K562 (cell line): ENCODE results near the gene FAF2.

Source experiments
- GABPA ChIP-seq: fragments of 200-800 bp; sonication (Bioruptor generic); conservative IDR thresholded peaks from 2 replicates; pipeline ENCODE4 v1.6.1; 2016; ENCODE audit warnings: low read depth, missing genetic modification characterization, missing compliant biosample characterization
- MAFK ChIP-seq: IDR thresholded peaks from 2 replicates; pipeline ENCODE4 v1.6.1; 2011; ENCODE audit warnings: low read length, improper control_type of control experiment
- SETDB1 ChIP-seq: IDR thresholded peaks from one replicate; pipeline ENCODE4 v1.6.1; 2012; ENCODE audit warnings: low read length, control low read depth, inconsistent platforms
- ZNF274 ChIP-seq: IDR thresholded peaks from 2 replicates; pipeline ENCODE4 v1.6.1; 2011; ENCODE audit warnings: low read depth, mild to moderate bottlenecking, low read length, moderate library complexity, borderline replicate concordance

- no peak for TF ChIP-seq MAFK
- TF ChIP-seq GABPA (tag): no peak
- no peak for TF ChIP-seq ZNF274
- TF ChIP-seq SETDB1: no peak
Measured at GRCh38 chr5:176461349-176461748, 13.2 kb downstream of the FAF2 start.
